ENCODE measurements around the gene DNM1.

The DNM1 gene

GRCh38 chr9:128180001-128180400, 23.2 kb upstream of the DNM1 start:
- no peak for TF ChIP-seq CTCF (IDR thresholded peaks at IDR 0.05)

GRCh38 chr9:128180447-128180846, 22.7 kb upstream of the DNM1 start:
- no peak for TF ChIP-seq CTCF (IDR thresholded peaks at IDR 0.05)

- TF ChIP-seq CTCF (IDR thresholded peaks at IDR 0.05) = peak; percentile 45; the same call in 1 of the 2 replicates
These were observed 21.7 kb upstream of the DNM1 start for GRCh38 chr9:128181480-128181879.

GRCh38 chr9:128182893-128183588, 20.1 kb upstream of the DNM1 start:
- no peak for TF ChIP-seq CTCF (IDR thresholded peaks at IDR 0.05)

GRCh38 chr9:128185979-128186965, 16.9 kb upstream of the DNM1 start:
- no peak for TF ChIP-seq CTCF (IDR thresholded peaks at IDR 0.05)

GRCh38 chr9:128187361-128187760, 15.8 kb upstream of the DNM1 start:
- TF ChIP-seq CTCF (IDR thresholded peaks at IDR 0.05) = no peak

- no peak for TF ChIP-seq CTCF (IDR thresholded peaks at IDR 0.05)
These were observed 15.0 kb upstream of the DNM1 start for GRCh38 chr9:128188209-128188608.
